Subcutaneous adipose tissue (tissue), 4 donors: ENCODE measurements around the gene ZBTB7C. TPM values are rescaled to one million over a fixed set of nuclear protein-coding genes. Genes with fewer than 3 reads are reported as not detected.

Source experiments
- CTCF ChIP-seq: fragments of 450-650 bp; IDR thresholded peaks from one replicate; pipeline ENCODE4 v1.5.1; 2016; ENCODE audit warnings: low read depth, mild to moderate bottlenecking, control low read depth, antibody characterized with exemption, moderate library complexity
- total RNA-seq, 4 donors: library from RNA; depleted of rRNA; stranded (reverse); fragments of >200 nt; gene quantifications; one replicate each; pipeline ENCODE4 v1.1.0, GENCODE V29; 2016

The ZBTB7C gene
- total RNA-seq, 4 donors from 2014 or later = 1.0 to 5.5 (median 4.4) TPM

GRCh38 chr18:48433541-48433940 is 24.4 kb upstream of the ZBTB7C start:
- no peak for TF ChIP-seq CTCF

GRCh38 chr18:48430150-48430549 is 21.0 kb upstream of the ZBTB7C start:
- TF ChIP-seq CTCF = no peak

GRCh38 chr18:48428475-48429177 is 19.4 kb upstream of the ZBTB7C start:
- TF ChIP-seq CTCF = no peak

- TF ChIP-seq CTCF = no peak
Measured at GRCh38 chr18:48422947-48423378, 13.8 kb upstream of the ZBTB7C start.

GRCh38 chr18:48419277-48420022 is 10.3 kb upstream of the ZBTB7C start:
- TF ChIP-seq CTCF = no peak

GRCh38 chr18:48418539-48419276 is 9.5 kb upstream of the ZBTB7C start:
- TF ChIP-seq CTCF = no peak

GRCh38 chr18:48417985-48418384 is 8.8 kb upstream of the ZBTB7C start:
- TF ChIP-seq CTCF = no peak
